ENCODE results near the gene NTRK3.

NTRK3 gene

GRCh38 chr15:87924433-87924832 lies 332.1 kb downstream of the NTRK3 start:
- no peak overlapping the region for H3K4me3 ChIP-seq (ENCODE audit: low read length)
- no peak for DNase-seq (ENCODE audit: low read depth)
- TF ChIP-seq CTCF (conservative IDR thresholded peaks at IDR 0.05; ENCODE audit: low read length): no peak

GRCh38 chr15:87919064-87919463 lies 337.5 kb downstream of the NTRK3 start:
- H3K4me3 ChIP-seq (ENCODE audit: low read length): no peak overlapping the region
- no peak for TF ChIP-seq CTCF (conservative IDR thresholded peaks at IDR 0.05; ENCODE audit: low read length)
- DNase-seq (ENCODE audit: low read depth): no peak

- H3K4me3 ChIP-seq (ENCODE audit: low read length): no peak overlapping the region
- DNase-seq (ENCODE audit: low read depth): no peak
- TF ChIP-seq CTCF (conservative IDR thresholded peaks at IDR 0.05; ENCODE audit: low read length): no peak
These were observed 339.1 kb downstream of the NTRK3 start for GRCh38 chr15:87917480-87917879.

- no peak for TF ChIP-seq CTCF (conservative IDR thresholded peaks at IDR 0.05; ENCODE audit: low read length)
- H3K4me3 ChIP-seq (ENCODE audit: low read length): no peak overlapping the region
- DNase-seq (ENCODE audit: low read depth): no peak
These were observed 340.3 kb downstream of the NTRK3 start for GRCh38 chr15:87916208-87916607.

- no peak for TF ChIP-seq CTCF (conservative IDR thresholded peaks at IDR 0.05; ENCODE audit: low read length)
- DNase-seq (ENCODE audit: low read depth): no peak
- H3K4me3 ChIP-seq (ENCODE audit: low read length): no peak overlapping the region
These were observed 346.2 kb downstream of the NTRK3 start for GRCh38 chr15:87910301-87910700.

GRCh38 chr15:87907676-87908446 lies 348.7 kb downstream of the NTRK3 start:
- DNase-seq (ENCODE audit: low read depth): no peak
- no peak for TF ChIP-seq CTCF (conservative IDR thresholded peaks at IDR 0.05; ENCODE audit: low read length)
- no peak overlapping the region for H3K4me3 ChIP-seq (ENCODE audit: low read length)

GRCh38 chr15:87906444-87906843 lies 350.1 kb downstream of the NTRK3 start:
- DNase-seq (ENCODE audit: low read depth): no peak
- H3K4me3 ChIP-seq (ENCODE audit: low read length): no peak overlapping the region
- TF ChIP-seq CTCF (conservative IDR thresholded peaks at IDR 0.05; ENCODE audit: low read length): no peak

Data from AG10803 (cell line).